Tibial nerve (tissue), 4 donors: ENCODE results near the gene PAX3. TPM values are rescaled to one million over a fixed set of nuclear protein-coding genes. Genes with fewer than 3 reads are reported as not detected.

Experiments
- DNase-seq, 2 donors: peaks; one replicate each; pipeline ENCODE4 v3.0.0-alpha.2; 2019; ENCODE audit warnings: low spot score in 2 of 2
- H3K27ac ChIP-seq, 4 donors: fragments of 200-600 bp; sonication (generic) in 3 of 4; one replicate each; pipeline ENCODE4 v1.5.1; 2017 to 2019; ENCODE audit warnings: mild to moderate bottlenecking in 1 of 4
- H3K27me3 ChIP-seq, 2 donors: fragments of 200-600 bp; sonication (generic) in 1 of 2; one replicate each; pipeline versions ENCODE4 v1.5.1 to v1.6.0; 2017 to 2019
- H3K36me3 ChIP-seq, 3 donors: fragments of 200-600 bp; sonication (generic); one replicate each; pipeline ENCODE4 v1.5.1; 2018 to 2019
- H3K4me1 ChIP-seq, 4 donors: fragments of 200-600 bp; sonication (generic) in 3 of 4; one replicate each; pipeline ENCODE4 v1.5.1; 2017 to 2019
- H3K4me3 ChIP-seq, 4 donors: fragments of 200-600 bp; sonication (generic) in 3 of 4; one replicate each; pipeline ENCODE4 v1.5.1; 2017 to 2019; ENCODE audit warnings: mild to moderate bottlenecking in 1 of 4, moderate library complexity in 1 of 4
- H3K9me3 ChIP-seq, 4 donors: fragments of 200-600 bp; sonication (generic) in 3 of 4; one replicate each; pipeline ENCODE4 v1.5.1; 2017 to 2019
- CTCF ChIP-seq, 5 experiments: fragments of 200-600 bp in 3 of 5; fragments of 450-650 bp in 2 of 5; sonication (generic) in 3 of 5; IDR thresholded peaks; one replicate each; pipeline ENCODE4 v1.5.1; 2016 to 2019; ENCODE audit warnings: antibody characterized with exemption in 5 of 5, mild to moderate bottlenecking in 3 of 5, moderate library complexity in 2 of 5
- EP300 ChIP-seq, 2 donors: sonication (generic); formaldehyde crosslinking; IDR thresholded peaks; one replicate each; pipeline ENCODE4 v1.6.1; 2017; ENCODE audit warnings: antibody characterized with exemption in 2 of 2, mild to moderate bottlenecking in 1 of 2
- POLR2A ChIP-seq, 2 donors: fragments of 450-650 bp; IDR thresholded peaks; one replicate each; pipeline ENCODE4 v1.6.1; 2017; ENCODE audit warnings: antibody characterized with exemption in 2 of 2, mild to moderate bottlenecking in 2 of 2, moderate library complexity in 2 of 2
- WGBS, 2 donors: methylation state at CpG; one replicate each; pipeline ENCODE4 v1.1.5; 2018; 5-methylcytosine and 5-hydroxymethylcytosine counted together
- total RNA-seq, 4 donors: library from RNA; depleted of rRNA; stranded (reverse); fragments of >200 nt; gene quantifications; one replicate each; pipeline ENCODE4 v1.1.0, GENCODE V29; 2016

PAX3 gene
- total RNA-seq, 4 donors from 2014 or later, result not detected

GRCh38 chr2:222310747-222311318, 12.0 kb upstream of the PAX3 start:
- WGBS, 2 donors, result 8 to 14% methylated on average over 11 of the region's 11 CpGs
- Histone ChIP-seq H3K36me3 (no peaks in the 10 kb centered on the region), H3K27ac (no peak overlapping the region), H3K27me3 (peaks cover 3 to 100% of the 10 kb centered on the region in 2 donors), H3K9me3 (no peaks in the 10 kb centered on the region), H3K4me1 (peaks cover 0 to 32% (median 6%) of the 10 kb centered on the region in 4 donors), H3K4me3 (no peak overlapping the region)
- no peak for DNase-seq
- TF ChIP-seq POLR2A (IDR thresholded peaks at IDR 0.05), result no peak
- no peak for TF ChIP-seq EP300 (IDR thresholded peaks at IDR 0.05)
- no peak for TF ChIP-seq CTCF (IDR thresholded peaks at IDR 0.05)

DNA sequence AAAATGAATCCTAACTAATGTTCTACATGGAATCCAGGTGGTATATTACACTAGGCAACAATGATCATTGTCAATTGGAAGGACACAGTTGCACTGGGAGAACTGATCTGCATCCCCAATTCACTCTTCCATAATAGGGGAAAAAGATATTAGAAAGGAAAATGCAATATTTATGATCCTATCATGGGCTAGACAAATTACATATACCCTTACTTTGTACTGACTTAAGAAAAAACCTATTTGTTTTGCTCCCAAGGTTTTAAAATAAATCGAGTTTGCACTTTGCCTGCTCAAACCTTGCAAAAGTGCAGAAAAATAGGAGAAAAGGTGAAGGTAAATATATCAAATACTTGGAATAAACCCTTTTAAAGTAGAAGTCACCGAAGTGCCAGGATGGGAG, 11.0 kb upstream of the PAX3 start:
- no peak for TF ChIP-seq POLR2A (IDR thresholded peaks at IDR 0.05)
- TF ChIP-seq CTCF (IDR thresholded peaks at IDR 0.05), result no peak
- TF ChIP-seq EP300 (IDR thresholded peaks at IDR 0.05), result no peak
- Histone ChIP-seq H3K4me1 (peaks cover 0 to 43% (median 15%) of the 10 kb centered on the region in 4 donors), H3K36me3 (no peaks in the 10 kb centered on the region), H3K4me3 (no peak overlapping the region), H3K9me3 (no peaks in the 10 kb centered on the region), H3K27ac (no peak overlapping the region), H3K27me3 (peaks cover 3 to 100% of the 10 kb centered on the region in 2 donors)
- WGBS, 2 donors, result 7 to 23% methylated on average over 2 of the region's 2 CpGs
- no peak for DNase-seq

GRCh38 chr2:222309361-222309760, 10.6 kb upstream of the PAX3 start:
- Histone ChIP-seq H3K36me3 (no peaks in the 10 kb centered on the region), H3K9me3 (no peaks in the 10 kb centered on the region), H3K4me3 (no peak overlapping the region), H3K27me3 (peaks cover 3 to 100% of the 10 kb centered on the region in 2 donors), H3K4me1 (peaks cover 0 to 47% (median 19%) of the 10 kb centered on the region in 4 donors), H3K27ac (no peak overlapping the region)
- no peak for DNase-seq
- WGBS, 2 donors, result 7 to 17% methylated on average over 1 of the region's 1 CpG
- TF ChIP-seq POLR2A (IDR thresholded peaks at IDR 0.05) (no peak), CTCF (IDR thresholded peaks at IDR 0.05) (no peak), EP300 (IDR thresholded peaks at IDR 0.05) (no peak)

- H3K27me3 ChIP-seq, result peaks cover 3 to 100% of the 10 kb centered on the region in 2 donors
- 18 to 19% methylated on average over 11 of the region's 11 CpGs for WGBS, 2 donors
- H3K9me3 ChIP-seq, result no peaks in the 10 kb centered on the region
- no peak overlapping the region for H3K4me3 ChIP-seq
- peaks cover 0 to 58% (median 21%) of the 10 kb centered on the region in 4 donors for H3K4me1 ChIP-seq
- no peak for TF ChIP-seq CTCF (IDR thresholded peaks at IDR 0.05)
- TF ChIP-seq EP300 (IDR thresholded peaks at IDR 0.05), result no peak
- TF ChIP-seq POLR2A (IDR thresholded peaks at IDR 0.05), result no peak
- no peak overlapping the region for H3K27ac ChIP-seq
- DNase-seq, result no peak
- no peaks in the 10 kb centered on the region for H3K36me3 ChIP-seq
Measured at GRCh38 chr2:222307978-222308730, 9.4 kb upstream of the PAX3 start.

- Histone ChIP-seq H3K36me3 (no peaks in the 10 kb centered on the region), H3K4me3 (no peak overlapping the region), H3K27me3 (peaks cover 0 to 100% of the 10 kb centered on the region in 2 donors), H3K27ac (no peak overlapping the region), H3K9me3 (no peaks in the 10 kb centered on the region), H3K4me1 (peaks cover 0 to 58% (median 21%) of the 10 kb centered on the region in 4 donors)
- TF ChIP-seq CTCF (IDR thresholded peaks at IDR 0.05) (no peak), POLR2A (IDR thresholded peaks at IDR 0.05) (no peak), EP300 (IDR thresholded peaks at IDR 0.05) (no peak)
- DNase-seq, result no peak
- WGBS, 2 donors, result 5 to 7% methylated on average over 20 to 31 of the region's 34 CpGs
Measured at GRCh38 chr2:222307143-222307756, 8.5 kb upstream of the PAX3 start.
